Panc1 (cell line): ENCODE measurements around the gene MYL5. TPM values are rescaled to one million over a fixed set of nuclear protein-coding genes. Genes with fewer than 3 reads are reported as not detected.

Experiments
- ATAC-seq: fragments of 200-7000 bp; cut with Tn5 transposase; 2 replicates; pipeline ENCODE4 v1.9.1; 2020; ENCODE audit warnings: mild to moderate bottlenecking, moderate library complexity
- BruUV-seq: library from RNA; stranded (reverse); fragments of 400-500 nt; replicated peaks from 2 replicates; lab custom pipeline; 2021; lab: Mats Ljungman, UMichigan
- CTCF ChIA-PET: fragments of 300-600 bp; sonication (Branson Sonifier 250); formaldehyde crosslinking; loops from one replicate; lab custom pipeline; 2022; ENCODE audit warnings: antibody characterized with exemption; lab: Charles Lee
- POLR2A ChIA-PET: fragments of 300-600 bp; sonication (Branson Sonifier 250); formaldehyde crosslinking; loops from one replicate; lab custom pipeline; 2022; ENCODE audit warnings: antibody characterized with exemption; lab: Charles Lee
- DNase-seq: peaks from one replicate; pipeline ENCODE4 v3.0.0-alpha.2; 2010; ENCODE audit warnings: low read depth, low spot score
- H3K27ac ChIP-seq: 2 replicates; pipeline ENCODE4 v1.5.1; 2011; ENCODE audit warnings: mild to moderate bottlenecking, low read length, inconsistent platforms
- H3K27me3 ChIP-seq: fragments of 200-500 bp; sonication (Bioruptor generic); 2 replicates; pipeline ENCODE4 v1.6.0; 2014; ENCODE audit warnings: low read length, inconsistent platforms; ENCODE audit not compliant: control insufficient read depth, insufficient read depth
- H3K36me3 ChIP-seq: fragments of 200-500 bp; sonication (Bioruptor generic); 2 replicates; pipeline ENCODE4 v1.5.1; 2014; ENCODE audit warnings: inconsistent platforms, mild to moderate bottlenecking, low read length, moderate library complexity; ENCODE audit not compliant: control insufficient read depth, insufficient read depth
- H3K4me1 ChIP-seq: 2 replicates; pipeline ENCODE4 v1.5.1; 2011; ENCODE audit warnings: inconsistent platforms, mild to moderate bottlenecking, low read length, moderate library complexity; ENCODE audit not compliant: control insufficient read depth, insufficient read depth
- H3K4me3 ChIP-seq, 2 experiments: 2 replicates each; pipeline ENCODE4 v1.5.1; 2011 to 2012; ENCODE audit warnings: low read depth in 2 of 2, low read length in 2 of 2, mild to moderate bottlenecking in 2 of 2, inconsistent platforms in 1 of 2, moderate library complexity in 1 of 2
- H3K9me3 ChIP-seq: fragments of 200-500 bp; sonication (Bioruptor generic); 2 replicates; pipeline ENCODE4 v1.5.1; 2014; ENCODE audit warnings: low read depth, mild to moderate bottlenecking, inconsistent platforms, low read length, moderate library complexity; ENCODE audit not compliant: control insufficient read depth, insufficient read depth
- POLR2AphosphoS5 ChIP-seq: IDR thresholded peaks from 2 replicates; pipeline ENCODE4 v1.6.1; 2012; ENCODE audit warnings: mild to moderate bottlenecking, low read depth, low read length, moderate library complexity
- SIN3A ChIP-seq: IDR thresholded peaks from 2 replicates; pipeline ENCODE4 v1.6.1; 2012; ENCODE audit warnings: low read depth, mild to moderate bottlenecking, low read length, moderate library complexity, borderline replicate concordance; ENCODE audit not compliant: insufficient read depth
- TCF7L2 ChIP-seq: IDR thresholded peaks from 2 replicates; pipeline ENCODE4 v1.6.1; 2011; ENCODE audit warnings: mild to moderate bottlenecking, low read depth, low read length, inconsistent platforms
- in situ Hi-C: cut with HindIII; loops from 2 replicates; pipeline ENCODE4 v1.10.0; 2016; ENCODE audit warnings: low sequenced_read_pairs, low pct_unique_long_range_greater_than_20kb
- intact Hi-C: fragments of 100-400 bp; cut with micrococcal nuclease; formaldehyde crosslinking; loops from one replicate; pipeline ENCODE4 v1.10.0; 2022; ENCODE audit not compliant: unreplicated experiment
- total RNA-seq: library from RNA; stranded (reverse); gene quantifications from one replicate; pipeline ENCODE4 v1.2.1, GENCODE V29; 2021; ENCODE audit not compliant: unreplicated experiment
- TF ChIP-seq, protein P1 (sequence below): fragments of 450-650 bp; IDR thresholded peaks from 2 replicates; pipeline ENCODE4 v1.5.1; 2017; ENCODE audit warnings: mild to moderate bottlenecking
- TF ChIP-seq, protein P2 (sequence below), 2 experiments: IDR thresholded peaks; 2 replicates each; pipeline ENCODE4 v1.6.1; 2011 to 2012; ENCODE audit warnings: low read depth in 2 of 2, control low read depth in 1 of 2, low read length in 1 of 2, mild to moderate bottlenecking in 1 of 2, moderate library complexity in 1 of 2; ENCODE audit not compliant: insufficient read depth in 1 of 2

MYL5 gene
- total RNA-seq, 1 experiment from 2014 or later = 12.0 TPM

DNA sequence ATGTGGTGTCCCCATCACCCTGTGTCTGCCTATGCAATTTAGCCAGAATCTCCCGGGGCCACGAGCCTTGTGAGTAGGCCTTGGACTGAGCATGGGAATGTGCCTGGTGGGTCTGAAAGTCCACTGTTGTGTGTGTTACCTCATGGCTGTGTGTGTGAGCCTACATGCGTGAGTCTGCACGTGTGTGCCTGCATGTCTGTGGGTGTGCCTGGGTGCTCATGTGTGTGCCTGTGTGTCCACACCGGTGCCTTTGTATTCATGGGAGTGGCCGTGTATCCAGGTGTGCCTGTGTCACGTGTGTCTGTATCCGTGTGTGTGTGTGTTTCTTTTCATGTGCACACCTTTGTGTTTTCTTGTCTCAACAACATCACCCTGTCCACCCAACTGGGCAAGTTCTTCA is 14.5 kb upstream of the MYL5 start:
- ChIA-PET CTCF (no interaction called here), POLR2A (no interaction called here)
- intact Hi-C loops = no loop called here
- TF ChIP-seq SIN3A (no peak), TCF7L2 (no peak), POLR2AphosphoS5 (no peak)
- TF ChIP-seq, protein P1, sequence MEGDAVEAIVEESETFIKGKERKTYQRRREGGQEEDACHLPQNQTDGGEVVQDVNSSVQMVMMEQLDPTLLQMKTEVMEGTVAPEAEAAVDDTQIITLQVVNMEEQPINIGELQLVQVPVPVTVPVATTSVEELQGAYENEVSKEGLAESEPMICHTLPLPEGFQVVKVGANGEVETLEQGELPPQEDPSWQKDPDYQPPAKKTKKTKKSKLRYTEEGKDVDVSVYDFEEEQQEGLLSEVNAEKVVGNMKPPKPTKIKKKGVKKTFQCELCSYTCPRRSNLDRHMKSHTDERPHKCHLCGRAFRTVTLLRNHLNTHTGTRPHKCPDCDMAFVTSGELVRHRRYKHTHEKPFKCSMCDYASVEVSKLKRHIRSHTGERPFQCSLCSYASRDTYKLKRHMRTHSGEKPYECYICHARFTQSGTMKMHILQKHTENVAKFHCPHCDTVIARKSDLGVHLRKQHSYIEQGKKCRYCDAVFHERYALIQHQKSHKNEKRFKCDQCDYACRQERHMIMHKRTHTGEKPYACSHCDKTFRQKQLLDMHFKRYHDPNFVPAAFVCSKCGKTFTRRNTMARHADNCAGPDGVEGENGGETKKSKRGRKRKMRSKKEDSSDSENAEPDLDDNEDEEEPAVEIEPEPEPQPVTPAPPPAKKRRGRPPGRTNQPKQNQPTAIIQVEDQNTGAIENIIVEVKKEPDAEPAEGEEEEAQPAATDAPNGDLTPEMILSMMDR = no peak
- TF ChIP-seq, protein P2, sequence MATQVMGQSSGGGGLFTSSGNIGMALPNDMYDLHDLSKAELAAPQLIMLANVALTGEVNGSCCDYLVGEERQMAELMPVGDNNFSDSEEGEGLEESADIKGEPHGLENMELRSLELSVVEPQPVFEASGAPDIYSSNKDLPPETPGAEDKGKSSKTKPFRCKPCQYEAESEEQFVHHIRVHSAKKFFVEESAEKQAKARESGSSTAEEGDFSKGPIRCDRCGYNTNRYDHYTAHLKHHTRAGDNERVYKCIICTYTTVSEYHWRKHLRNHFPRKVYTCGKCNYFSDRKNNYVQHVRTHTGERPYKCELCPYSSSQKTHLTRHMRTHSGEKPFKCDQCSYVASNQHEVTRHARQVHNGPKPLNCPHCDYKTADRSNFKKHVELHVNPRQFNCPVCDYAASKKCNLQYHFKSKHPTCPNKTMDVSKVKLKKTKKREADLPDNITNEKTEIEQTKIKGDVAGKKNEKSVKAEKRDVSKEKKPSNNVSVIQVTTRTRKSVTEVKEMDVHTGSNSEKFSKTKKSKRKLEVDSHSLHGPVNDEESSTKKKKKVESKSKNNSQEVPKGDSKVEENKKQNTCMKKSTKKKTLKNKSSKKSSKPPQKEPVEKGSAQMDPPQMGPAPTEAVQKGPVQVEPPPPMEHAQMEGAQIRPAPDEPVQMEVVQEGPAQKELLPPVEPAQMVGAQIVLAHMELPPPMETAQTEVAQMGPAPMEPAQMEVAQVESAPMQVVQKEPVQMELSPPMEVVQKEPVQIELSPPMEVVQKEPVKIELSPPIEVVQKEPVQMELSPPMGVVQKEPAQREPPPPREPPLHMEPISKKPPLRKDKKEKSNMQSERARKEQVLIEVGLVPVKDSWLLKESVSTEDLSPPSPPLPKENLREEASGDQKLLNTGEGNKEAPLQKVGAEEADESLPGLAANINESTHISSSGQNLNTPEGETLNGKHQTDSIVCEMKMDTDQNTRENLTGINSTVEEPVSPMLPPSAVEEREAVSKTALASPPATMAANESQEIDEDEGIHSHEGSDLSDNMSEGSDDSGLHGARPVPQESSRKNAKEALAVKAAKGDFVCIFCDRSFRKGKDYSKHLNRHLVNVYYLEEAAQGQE (IDR thresholded peaks at IDR 0.05; ENCODE audit: insufficient read depth in 1 of 2, low read depth in 2 of 2, low read length in 1 of 2) = no peak
- H3K4me1 ChIP-seq = no peaks in the 10 kb centered on the region
- H3K36me3 ChIP-seq = no peaks in the 10 kb centered on the region
- no TSS peak for BruUV-seq
- in situ Hi-C loops = no loop called here
- DNase-seq (no peak), ATAC-seq (no peak)
- H3K4me3 ChIP-seq = no peak overlapping the region
- H3K9me3 ChIP-seq = no peaks in the 10 kb centered on the region
- H3K27me3 ChIP-seq = no peaks in the 10 kb centered on the region
- H3K27ac ChIP-seq = no peak overlapping the region

DNA sequence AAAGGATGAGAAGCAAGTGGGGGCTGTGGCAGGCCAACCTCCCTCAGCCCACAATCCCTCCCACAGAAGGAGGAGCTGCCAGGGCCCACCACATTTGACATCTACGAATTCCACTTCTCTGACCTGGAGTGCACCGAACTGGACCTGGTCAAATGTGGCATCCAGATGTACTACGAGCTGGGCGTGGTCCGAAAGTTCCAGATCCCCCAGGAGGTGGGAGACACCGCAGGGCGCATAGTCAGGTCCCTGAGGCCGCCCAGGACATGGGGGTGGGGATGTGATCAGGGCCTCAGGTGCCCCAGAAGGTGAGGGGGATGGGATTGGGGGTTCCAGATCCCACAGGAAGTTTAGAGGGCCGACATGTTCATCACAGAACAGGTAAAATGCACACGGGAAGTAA is 13.9 kb upstream of the MYL5 start:
- DNase-seq = no peak
- BruUV-seq = no TSS peak

More for the DNA sequence above, 13.9 kb upstream of the MYL5 start:
- Histone ChIP-seq H3K4me3 (no peak overlapping the region), H3K36me3 (no peaks in the 10 kb centered on the region), H3K27ac (no peak overlapping the region), H3K27me3 (no peaks in the 10 kb centered on the region), H3K9me3 (no peaks in the 10 kb centered on the region), H3K4me1 (no peaks in the 10 kb centered on the region)
- CTCF ChIA-PET = no interaction called here
- intact Hi-C loops = no loop called here
- in situ Hi-C loops = no loop called here
- TF ChIP-seq, protein P1 = no peak
- TF ChIP-seq POLR2AphosphoS5 = no peak
- TF ChIP-seq, protein P2 (IDR thresholded peaks at IDR 0.05; ENCODE audit: insufficient read depth in 1 of 2, low read depth in 2 of 2, low read length in 1 of 2) = no peak
- no peak for TF ChIP-seq SIN3A
- no peak for TF ChIP-seq TCF7L2
- POLR2A ChIA-PET = no interaction called here
- no peak for ATAC-seq
